H9 (cell line): ENCODE results near the gene JARID2. TPM values are rescaled to one million over a fixed set of nuclear protein-coding genes. Genes with fewer than 3 reads are reported as not detected.
A peak's percentile ranks its signal among the peaks of the same experiment; 100 is the strongest.

Source experiments
- DNase-seq: peaks from one replicate; pipeline ENCODE4 v3.0.0-alpha.2; 2017
- H2AFZ ChIP-seq: one replicate; pipeline ENCODE4 v1.6.1; 2013; ENCODE audit warnings: mild to moderate bottlenecking, low read length, control low read depth, moderate library complexity
- H2AK5ac ChIP-seq: 2 replicates; pipeline ENCODE4 v1.6.1; 2013; ENCODE audit warnings: low read length, control low read depth, mixed read lengths; ENCODE audit not compliant: insufficient read length
- H2BK120ac ChIP-seq: one replicate; pipeline ENCODE4 v1.6.1; 2013; ENCODE audit warnings: low read depth, mild to moderate bottlenecking, low read length, control low read depth, inconsistent platforms; ENCODE audit not compliant: poor library complexity, severe bottlenecking
- H2BK12ac ChIP-seq: 2 replicates; pipeline ENCODE4 v1.6.1; 2013; ENCODE audit warnings: low read length, control low read depth, mixed read lengths, low read depth; ENCODE audit not compliant: insufficient read length
- H2BK15ac ChIP-seq: 2 replicates; pipeline ENCODE4 v1.6.1; 2013; ENCODE audit warnings: low read depth, low read length, control low read depth
- H2BK20ac ChIP-seq: one replicate; pipeline ENCODE4 v1.6.1; 2013; ENCODE audit warnings: low read depth, mild to moderate bottlenecking, low read length, control low read depth, inconsistent platforms; ENCODE audit not compliant: poor library complexity, severe bottlenecking
- H2BK5ac ChIP-seq: 2 replicates; pipeline ENCODE4 v1.6.1; 2013; ENCODE audit warnings: low read length, control low read depth, mixed read lengths; ENCODE audit not compliant: insufficient read length
- H3K14ac ChIP-seq: 2 replicates; pipeline ENCODE4 v1.6.1; 2013; ENCODE audit warnings: low read length, control low read depth; ENCODE audit not compliant: insufficient read depth
- H3K18ac ChIP-seq: 2 replicates; pipeline ENCODE4 v1.6.1; 2013; ENCODE audit warnings: low read depth, mild to moderate bottlenecking, mixed read lengths, low read length, control low read depth; ENCODE audit not compliant: insufficient read length
- H3K23ac ChIP-seq: 2 replicates; pipeline ENCODE4 v1.6.1; 2013; ENCODE audit warnings: low read length, control low read depth, mixed read lengths, low read depth; ENCODE audit not compliant: insufficient read length
- H3K23me2 ChIP-seq: 2 replicates; pipeline ENCODE4 v1.6.1; 2013; ENCODE audit warnings: low read depth, mild to moderate bottlenecking, mixed read lengths, low read length, control low read depth; ENCODE audit not compliant: insufficient read length, poor library complexity, severe bottlenecking
- H3K27ac ChIP-seq: 2 replicates; pipeline ENCODE4 v1.5.1; 2013; ENCODE audit warnings: low read length, control low read depth, mixed read lengths, low read depth; ENCODE audit not compliant: insufficient read length
- H3K27me3 ChIP-seq: 2 replicates; pipeline ENCODE4 v1.6.1; 2013; ENCODE audit warnings: low read length, control low read depth, inconsistent platforms; ENCODE audit not compliant: insufficient read depth
- H3K4ac ChIP-seq: 2 replicates; pipeline ENCODE4 v1.6.1; 2013; ENCODE audit warnings: low read depth, mild to moderate bottlenecking, control low read depth, inconsistent platforms, low read length, moderate library complexity
- H3K4me1 ChIP-seq: 2 replicates; pipeline ENCODE4 v1.6.1; 2013; ENCODE audit warnings: low read length, control low read depth, inconsistent platforms; ENCODE audit not compliant: insufficient read depth
- H3K4me2 ChIP-seq: 2 replicates; pipeline ENCODE4 v1.6.1; 2013; ENCODE audit warnings: low read length, control low read depth, mixed read lengths; ENCODE audit not compliant: insufficient read length, insufficient read depth
- H3K56ac ChIP-seq: 2 replicates; pipeline ENCODE4 v1.6.1; 2013; ENCODE audit warnings: low read depth, mild to moderate bottlenecking, mixed read lengths, low read length, control low read depth; ENCODE audit not compliant: insufficient read length
- H3K79me1 ChIP-seq: 2 replicates; pipeline ENCODE4 v1.6.1; 2013; ENCODE audit warnings: low read depth, mild to moderate bottlenecking, moderate library complexity, low read length, control low read depth, inconsistent platforms; ENCODE audit not compliant: insufficient read depth, poor library complexity, severe bottlenecking
- H3K79me2 ChIP-seq: 2 replicates; pipeline ENCODE4 v1.6.1; 2013; ENCODE audit warnings: low read length, control low read depth, inconsistent platforms; ENCODE audit not compliant: insufficient read depth
- H3K9ac ChIP-seq: 2 replicates; pipeline ENCODE4 v1.6.1; 2013; ENCODE audit warnings: low read length, control low read depth, mixed read lengths; ENCODE audit not compliant: insufficient read length; ENCODE audit errors: extremely low read depth
- H3K9me3 ChIP-seq: one replicate; pipeline ENCODE4 v1.6.1; 2013; ENCODE audit warnings: low read depth, low read length, inconsistent platforms; ENCODE audit not compliant: control insufficient read depth
- H3T11ph ChIP-seq: one replicate; pipeline ENCODE4 v1.6.1; 2013; ENCODE audit warnings: mild to moderate bottlenecking, low read length, control low read depth, inconsistent platforms
- H4K20me1 ChIP-seq: one replicate; pipeline ENCODE4 v1.6.1; 2013; ENCODE audit not compliant: control insufficient read depth, insufficient read length, insufficient read depth
- H4K5ac ChIP-seq: 2 replicates; pipeline ENCODE4 v1.6.1; 2013; ENCODE audit warnings: low read depth, mild to moderate bottlenecking, mixed read lengths, low read length, control low read depth; ENCODE audit not compliant: insufficient read length
- H4K8ac ChIP-seq: replicated peaks from 2 replicates; pipeline ENCODE4 v1.6.1; 2013; ENCODE audit warnings: low read length, control low read depth, mixed read lengths, low read depth; ENCODE audit not compliant: insufficient read length
- H4K91ac ChIP-seq: 2 replicates; pipeline ENCODE4 v1.6.1; 2013; ENCODE audit warnings: low read depth, mild to moderate bottlenecking, moderate library complexity, mixed read lengths, low read length, control low read depth; ENCODE audit not compliant: insufficient read length
- H3K27ac Mint-ChIP-seq, 3 experiments: 2 replicates in 2 of 3; 3 replicates in 1 of 3; pipeline ENCODE4 v1.8.0; 2020 to 2021; ENCODE audit warnings: mixed read lengths in 3 of 3, mild to moderate bottlenecking in 1 of 3, moderate library complexity in 1 of 3
- H3K27me3 Mint-ChIP-seq: 2 replicates; pipeline ENCODE4 v1.8.0; 2021; ENCODE audit warnings: low read depth, mild to moderate bottlenecking, moderate library complexity, mixed read lengths
- H3K36me3 Mint-ChIP-seq, 3 experiments: 2 replicates in 2 of 3; 3 replicates in 1 of 3; pipeline ENCODE4 v1.8.0; 2020 to 2021; ENCODE audit warnings: low read depth in 3 of 3, mixed read lengths in 3 of 3; ENCODE audit not compliant: insufficient read depth in 1 of 3
- H3K4me1 Mint-ChIP-seq, 2 experiments: 2 replicates each; pipeline ENCODE4 v1.8.0; 2020; ENCODE audit warnings: mixed read lengths in 2 of 2
- H3K4me3 Mint-ChIP-seq, 2 experiments: 2 replicates in 1 of 2; 3 replicates in 1 of 2; pipeline ENCODE4 v1.8.0; 2020 to 2021; ENCODE audit warnings: mild to moderate bottlenecking in 2 of 2, mixed read lengths in 2 of 2, moderate library complexity in 1 of 2
- H3K9me3 Mint-ChIP-seq, 2 experiments: 2 replicates in 1 of 2; 3 replicates in 1 of 2; pipeline ENCODE4 v1.8.0; 2020; ENCODE audit warnings: mild to moderate bottlenecking in 2 of 2, mixed read lengths in 2 of 2, moderate library complexity in 1 of 2
- CTCF ChIP-seq: fragments of 200-600 bp; sonication (generic); conservative IDR thresholded peaks from 3 replicates; pipeline ENCODE4 v1.8.0; 2021; ENCODE audit warnings: antibody characterized with exemption, mild to moderate bottlenecking
- WGBS: extraction: QIAGEN DNeasy Blood & Tissue Kit; methylation state at CpG from one replicate; pipeline ENCODE4 v1.1.7; 2013; ENCODE audit warnings: missing lambda C conversion rate, low lambda C conversion rate, mixed read lengths; ENCODE audit not compliant: insufficient read length; ENCODE audit errors: extremely low coverage; 5-methylcytosine and 5-hydroxymethylcytosine counted together
- total RNA-seq: library from RNA; stranded (reverse); gene quantifications from 2 replicates; pipeline ENCODE4 v1.2.1, GENCODE V29; 2021

The JARID2 gene
- total RNA-seq, 1 experiment from 2014 or later: 174 TPM

GRCh38 chr6:15294504-15294903, 48.6 kb downstream of the JARID2 start:
- Mint-ChIP-seq H3K36me3 (peaks cover 9 to 16% (median 9%) of the 10 kb centered on the region in 3 experiments; a peak in 6 of 7 replicates), H3K27me3 (no peaks in the 10 kb centered on the region), H3K27ac (peak overlapping the region in 2 of 3 experiments; percentile 28 to 71; a peak in 3 of 7 replicates), H3K4me3 (no peak overlapping the region), H3K9me3 (no peaks in the 10 kb centered on the region), H3K4me1 (peaks cover 65 to 69% of the 10 kb centered on the region in 2 experiments)
- Histone ChIP-seq H3K27ac (no peak overlapping the region), H3K9ac (no peak overlapping the region), H2BK12ac (no peak overlapping the region), H2BK20ac (no peak overlapping the region), H2BK120ac (no peak overlapping the region), H3T11ph (no peak overlapping the region), H3K4ac (no peak overlapping the region), H3K23ac (no peak overlapping the region), H2AFZ (no peak overlapping the region), H3K79me2 (peaks cover 91% of the 10 kb centered on the region), H3K4me2 (no peak overlapping the region), H3K56ac (no peak overlapping the region), H2BK15ac (no peak overlapping the region), H2BK5ac (no peak overlapping the region), H3K23me2 (no peaks in the 10 kb centered on the region), H2AK5ac (no peak overlapping the region), H3K9me3 (no peaks in the 10 kb centered on the region), H4K5ac (no peak overlapping the region), H3K4me1 (peaks cover 10% of the 10 kb centered on the region; the same call in 1 of the 2 replicates), H3K14ac (no peak overlapping the region), H4K91ac (no peak overlapping the region), H3K79me1 (no peaks in the 10 kb centered on the region), H3K18ac (no peak overlapping the region), H3K27me3 (no peaks in the 10 kb centered on the region), H4K8ac (no peak overlapping the region), H4K20me1 (peaks cover 2% of the 10 kb centered on the region)
- no peak for DNase-seq
- no peak for TF ChIP-seq CTCF
- no CpG with 5 or more reads among the region's 5 CpGs for WGBS
